ENCODE measurements around the gene CSTPP1.
"Not testable (repeated sequence)": the region's sequence is repeated elsewhere in the genome, so short reads cannot be mapped to it uniquely, and the experiment has no call there.

The CSTPP1 gene

GRCh38 chr11:46961041-46961440, 24.5 kb downstream of the CSTPP1 start:
- no peak for DNase-seq

DNA sequence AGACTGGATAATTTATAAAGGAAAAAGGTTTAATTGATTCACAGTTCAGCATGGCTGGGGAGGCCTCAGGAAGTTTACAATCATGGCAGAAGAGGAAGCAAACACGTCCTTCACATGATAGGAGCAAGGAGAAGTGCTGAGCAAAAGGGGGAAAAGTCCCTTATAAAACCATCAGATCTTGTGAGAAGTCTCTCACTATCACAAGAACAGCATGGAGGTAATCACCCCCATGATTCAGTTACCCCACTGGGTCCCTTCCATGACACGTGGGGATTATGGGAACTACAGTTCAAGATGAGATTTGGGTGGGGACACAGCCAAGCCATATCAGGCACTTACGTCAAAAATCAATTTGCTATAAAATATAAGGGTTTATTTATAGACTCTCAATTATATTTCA, 25.3 kb downstream of the CSTPP1 start:
- not testable (repeated sequence) for DNase-seq

- DNase-seq: no peak
These were observed 27.3 kb downstream of the CSTPP1 start for GRCh38 chr11:46963844-46964243.

DNA sequence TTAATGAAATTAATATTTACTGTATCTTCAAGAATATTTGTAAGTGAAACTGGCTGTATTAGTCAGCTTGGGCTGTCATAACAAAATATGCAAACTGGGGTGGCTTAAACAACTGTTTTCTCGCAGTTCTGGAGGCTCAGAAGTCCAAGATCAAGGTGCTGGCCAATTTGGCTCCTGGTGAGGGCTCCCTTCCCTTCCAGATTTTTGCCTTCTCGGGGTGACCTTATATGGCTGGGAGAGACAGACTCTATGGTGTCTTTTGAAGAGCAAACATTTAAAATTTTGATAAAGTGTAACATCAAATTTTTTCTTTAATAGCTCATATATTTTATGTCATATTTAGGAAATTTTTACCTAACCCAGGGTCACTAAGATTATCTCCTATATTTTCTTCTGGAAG, 30.2 kb downstream of the CSTPP1 start:
- no peak for DNase-seq

DNA sequence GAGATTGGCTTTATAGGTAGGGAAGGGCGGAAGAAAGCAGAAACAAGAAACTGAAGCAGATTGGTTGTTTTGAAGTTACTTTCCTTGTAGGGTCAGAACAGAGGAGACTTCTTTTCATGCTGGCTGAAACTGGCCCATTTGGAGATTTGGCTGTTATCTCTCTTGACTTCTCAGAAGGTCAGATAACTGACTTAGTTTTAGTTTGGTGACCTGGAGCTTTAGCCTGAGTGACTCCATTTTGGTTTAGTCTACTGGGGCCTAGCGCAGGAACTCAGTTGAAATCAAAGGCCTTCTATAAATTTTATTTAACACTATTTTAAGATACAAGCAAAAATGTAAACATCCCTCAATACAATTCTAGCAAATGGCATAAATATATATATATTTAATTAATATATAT, 31.4 kb downstream of the CSTPP1 start:
- DNase-seq: no peak

DNA sequence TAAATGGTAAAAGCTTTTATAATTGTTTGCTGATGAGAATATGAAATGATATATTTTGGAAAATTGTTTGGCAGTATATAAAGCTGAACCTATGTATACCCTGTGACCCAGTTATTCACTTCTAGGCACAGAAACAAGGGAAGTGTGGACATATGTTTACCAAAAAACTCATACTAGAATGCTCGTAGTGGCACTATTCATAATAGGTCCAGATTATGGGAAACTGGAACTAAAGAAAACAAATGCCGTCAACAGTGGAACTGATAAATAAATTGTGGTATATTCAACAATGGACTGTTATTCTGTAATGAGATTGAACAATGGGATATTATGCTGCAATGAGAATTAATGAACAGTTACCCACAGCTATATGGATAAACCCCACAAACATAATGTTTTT, 32.8 kb downstream of the CSTPP1 start:
- no peak for DNase-seq

DNA sequence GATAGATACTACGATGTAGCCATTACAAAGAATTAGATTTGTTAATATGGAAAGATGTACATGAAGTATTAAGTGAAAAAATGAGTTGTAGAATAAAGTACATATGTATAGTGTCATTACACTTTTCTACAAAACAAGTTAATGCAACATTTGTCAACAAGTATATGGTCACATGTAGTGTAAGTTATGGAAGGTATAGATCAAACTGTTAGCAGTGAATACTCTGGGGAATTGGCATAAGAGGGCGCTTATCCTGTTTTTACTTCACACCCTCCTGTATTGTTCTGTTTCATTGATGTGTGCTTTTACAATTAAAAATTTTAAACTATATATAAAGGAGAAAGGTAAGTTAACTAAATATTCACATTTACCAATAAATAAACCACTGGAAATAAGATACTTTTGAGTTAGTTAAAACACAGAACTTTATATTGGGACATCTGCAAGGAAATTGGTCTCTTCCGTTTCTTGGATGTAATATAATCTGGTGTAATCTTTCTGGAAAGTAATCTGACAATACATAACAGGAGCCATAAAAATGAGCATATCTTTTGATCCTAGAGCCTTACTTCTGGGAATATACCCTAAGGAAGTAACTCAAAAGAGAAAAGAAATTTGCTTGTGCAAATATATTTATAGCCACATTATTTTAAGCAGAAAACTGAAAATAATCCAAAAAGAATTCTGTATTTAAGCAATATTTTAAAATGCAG, 34.5 kb downstream of the CSTPP1 start:
- DNase-seq: no peak

DNA sequence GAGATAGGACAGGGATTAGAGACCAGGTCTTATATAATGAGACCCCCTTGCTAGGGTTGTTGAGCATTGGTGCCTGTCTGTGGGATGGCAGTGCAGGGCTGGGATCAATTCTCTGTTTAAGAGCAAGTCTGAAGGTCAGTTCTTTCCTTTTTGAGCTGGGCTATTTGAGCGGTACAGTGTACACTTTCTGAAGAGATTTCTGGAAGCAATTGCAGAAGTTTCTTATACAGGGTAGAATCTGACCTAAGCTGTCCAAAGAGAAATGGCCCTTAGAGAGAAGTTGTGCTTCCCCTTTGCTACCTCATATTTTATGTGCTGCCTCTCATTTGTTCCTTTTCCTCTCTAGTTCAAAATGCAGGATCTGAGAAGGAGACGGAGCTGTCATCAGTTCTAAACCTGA, 35.8 kb downstream of the CSTPP1 start:
- no peak for DNase-seq

DNA sequence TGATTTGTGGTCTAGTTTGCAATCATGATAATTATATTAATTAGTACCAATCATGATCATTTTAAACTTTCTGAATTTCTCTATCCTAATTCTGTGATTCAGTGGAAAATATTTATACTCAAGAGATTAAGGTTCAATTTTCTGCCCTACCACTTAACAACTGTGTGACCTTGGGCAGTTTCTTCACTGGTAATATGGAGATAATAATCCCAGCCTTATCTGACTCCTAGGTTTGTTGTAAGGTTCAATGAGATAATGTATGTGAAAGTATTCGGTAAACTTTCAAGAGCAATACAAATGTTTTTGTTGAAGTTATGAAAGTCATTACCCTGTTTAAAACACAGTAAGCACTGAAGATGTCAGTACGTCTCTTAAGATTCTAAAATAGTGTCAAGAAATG, 36.3 kb downstream of the CSTPP1 start:
- DNase-seq: no peak

GRCh38 chr11:46976182-46976854, 39.8 kb downstream of the CSTPP1 start:
- DNase-seq: no peak

GRCh38 chr11:46977038-46977813, 40.7 kb downstream of the CSTPP1 start:
- DNase-seq: no peak

DNA sequence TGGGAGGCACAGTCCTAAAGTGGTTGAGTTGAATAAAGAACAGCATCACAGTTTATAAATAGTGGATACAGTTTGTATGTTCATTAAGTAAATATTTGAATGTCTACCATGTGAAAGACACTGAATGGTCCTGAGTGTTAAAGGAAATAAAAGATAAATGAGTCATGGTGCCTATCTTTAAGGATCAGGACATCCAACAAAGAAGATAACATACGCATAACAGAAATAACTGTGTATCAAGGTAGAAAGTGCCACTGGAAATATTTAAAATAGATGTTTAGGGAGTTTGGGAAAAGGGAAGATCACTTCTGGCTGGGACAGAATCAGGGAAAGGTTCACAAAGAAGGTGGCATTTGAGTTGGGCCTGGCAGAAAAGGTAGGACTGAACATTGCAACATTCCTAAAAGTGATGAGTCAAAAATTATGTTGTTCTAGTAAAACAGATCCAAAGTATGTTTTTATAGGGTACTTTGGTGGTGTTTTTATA, 41.5 kb downstream of the CSTPP1 start:
- no peak for DNase-seq

DNA sequence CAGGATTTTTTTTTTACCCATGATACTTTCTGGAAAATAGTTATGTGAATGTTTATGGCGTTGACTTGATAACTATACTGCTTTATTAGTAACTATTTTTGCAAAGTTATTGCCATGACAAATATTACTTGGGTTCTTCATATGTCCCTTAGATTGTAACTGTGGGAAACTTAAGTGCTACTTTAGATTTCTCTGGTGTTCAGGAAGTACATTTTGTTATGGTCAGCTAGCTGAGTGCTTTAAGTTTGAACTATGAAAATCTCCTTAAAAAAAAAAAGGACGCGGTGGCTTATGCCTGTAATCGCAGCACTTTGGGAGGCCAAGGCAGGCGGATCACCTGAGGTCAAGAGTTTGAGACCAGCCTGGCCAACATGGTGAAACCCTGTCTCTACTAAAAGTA, 42.8 kb downstream of the CSTPP1 start:
- DNase-seq: no peak

DNA sequence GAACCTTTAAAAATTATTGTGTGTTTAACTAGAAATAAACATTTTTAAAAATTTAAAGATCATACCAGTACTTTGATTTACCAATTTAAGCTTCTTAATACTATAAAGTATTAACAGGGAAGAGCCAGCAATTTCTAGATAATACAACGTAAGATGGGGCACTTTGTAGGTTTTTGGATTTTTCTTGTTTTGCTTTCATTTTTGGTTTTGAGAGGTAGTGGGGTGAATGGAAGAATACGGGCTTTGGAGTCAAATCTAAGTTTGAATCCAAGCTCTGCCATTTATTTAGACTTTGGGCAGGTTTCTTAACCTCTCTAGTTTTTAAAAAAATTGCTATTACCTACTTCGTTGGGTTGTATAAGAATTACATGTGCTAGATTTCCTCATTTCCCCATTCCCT, 44.9 kb downstream of the CSTPP1 start:
- DNase-seq: peak; percentile 21

GRCh38 chr11:46982797-46983452, 46.4 kb downstream of the CSTPP1 start:
- no peak for DNase-seq

- DNase-seq: no peak
These were observed 47.0 kb downstream of the CSTPP1 start for GRCh38 chr11:46983598-46983997.

GRCh38 chr11:46984548-46984947, 48.0 kb downstream of the CSTPP1 start:
- no peak for DNase-seq

DNA sequence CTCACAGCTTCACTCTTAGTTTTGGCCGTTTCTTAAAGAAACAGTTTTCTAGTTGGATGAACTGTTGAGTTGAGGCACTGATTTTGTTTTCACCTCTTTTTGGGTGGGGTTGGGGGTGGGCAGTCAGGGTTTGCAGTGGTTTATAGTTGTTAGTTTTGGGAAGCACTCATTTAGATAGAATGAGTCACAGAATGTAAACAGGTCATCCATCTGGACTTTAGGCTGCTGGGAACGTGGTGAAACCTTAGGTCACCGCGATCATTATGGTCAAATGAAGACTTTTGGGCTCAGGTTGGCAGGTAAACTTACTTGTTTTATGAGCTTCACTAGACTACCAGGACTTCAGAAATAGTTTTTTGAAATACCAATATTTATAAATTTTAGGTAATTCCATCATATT, 48.4 kb downstream of the CSTPP1 start:
- no peak for DNase-seq

DNA sequence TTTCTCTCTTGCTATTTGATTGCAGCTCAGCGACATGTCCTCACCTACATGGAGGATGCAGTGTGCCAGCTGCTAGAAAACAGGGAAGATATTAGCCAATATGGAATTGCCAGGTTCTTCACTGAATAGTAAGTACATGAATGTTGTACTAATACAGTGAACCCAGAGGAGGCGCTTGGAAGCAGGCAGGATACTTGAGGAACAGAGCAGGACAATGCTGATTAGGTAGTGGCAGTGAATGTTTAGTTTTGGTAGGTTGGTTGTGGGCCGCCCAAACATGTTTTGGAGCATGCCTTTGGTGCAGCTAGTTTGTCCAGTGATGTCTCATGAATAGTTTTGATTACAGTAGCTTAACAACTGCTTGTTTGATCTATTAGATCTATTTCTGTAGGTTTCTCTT, 50.6 kb downstream of the CSTPP1 start:
- no peak for DNase-seq

DNA sequence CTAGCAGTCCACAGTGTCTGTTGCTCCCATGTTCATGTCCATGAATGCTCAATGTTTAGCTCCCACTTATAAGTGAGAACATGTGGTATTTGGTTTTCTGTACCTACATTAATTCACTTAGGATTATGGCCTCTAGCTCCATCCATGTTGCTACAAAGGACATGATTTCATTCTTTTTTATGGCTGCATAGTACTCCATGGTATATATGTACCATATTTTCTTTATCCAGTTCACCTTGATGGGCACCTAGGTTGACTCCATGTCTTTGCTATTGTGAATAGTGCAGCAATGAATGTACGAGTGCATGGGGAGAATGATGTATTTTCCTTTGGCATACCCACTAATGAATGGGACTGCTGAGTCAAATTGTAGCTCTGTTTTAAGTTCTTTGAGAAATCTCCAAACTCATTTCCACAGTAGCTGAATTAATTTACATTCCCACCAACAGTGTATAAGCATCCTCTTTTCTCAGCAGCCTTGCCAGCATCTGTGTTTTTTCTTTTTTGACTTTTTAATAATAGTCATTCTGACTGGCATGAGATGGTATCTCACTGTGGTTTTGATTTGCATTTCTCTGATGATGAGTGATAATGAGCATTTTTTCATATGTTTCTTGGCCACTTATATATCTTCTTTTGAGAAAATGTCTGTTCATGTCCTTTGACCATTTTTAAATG, 53.4 kb downstream of the CSTPP1 start:
- not testable (repeated sequence) for DNase-seq

DNA sequence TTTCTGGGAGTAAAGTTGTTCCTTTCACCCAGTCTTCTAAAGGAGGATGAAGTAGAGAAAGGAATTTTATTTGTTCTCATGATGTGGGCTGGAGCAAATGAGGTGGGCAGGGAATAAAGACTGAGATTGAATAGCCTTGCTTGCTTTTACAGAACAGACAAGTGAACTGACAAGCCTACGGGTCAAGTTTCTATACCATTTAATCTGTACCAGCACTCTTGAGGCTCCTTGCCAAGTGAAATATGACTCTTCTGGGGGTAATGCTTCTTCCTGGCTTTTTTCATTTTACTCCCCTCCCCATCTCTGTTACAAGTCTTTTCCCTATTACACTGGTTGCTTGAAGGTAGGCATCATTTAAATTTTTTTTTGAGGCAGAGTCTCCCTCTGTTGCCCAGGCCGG, 54.8 kb downstream of the CSTPP1 start:
- DNase-seq: no peak

DNA sequence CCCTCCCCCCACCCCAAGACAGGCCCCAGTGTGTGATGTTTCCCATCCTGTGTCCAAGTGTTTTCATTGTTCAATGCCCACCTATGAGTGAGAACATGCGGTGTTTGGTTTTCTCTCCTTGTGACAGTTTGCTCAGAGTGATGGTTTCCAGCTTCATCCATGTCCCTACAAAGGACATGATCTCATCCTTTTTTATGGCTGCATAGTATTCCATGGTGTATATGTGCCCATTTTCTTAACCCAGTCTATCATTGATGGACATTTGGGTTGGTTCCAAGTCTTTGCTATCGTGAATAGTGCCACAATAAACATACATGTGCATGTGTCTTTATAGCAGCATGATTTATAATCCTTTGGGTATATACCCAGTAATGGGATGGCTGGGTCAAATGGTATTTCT, 55.8 kb downstream of the CSTPP1 start:
- DNase-seq: not testable (repeated sequence)

GRCh38 chr11:46997796-46998195, 61.2 kb downstream of the CSTPP1 start:
- not testable (repeated sequence) for DNase-seq
